Trophoblast cell (in vitro differentiated cells and primary cell): ENCODE measurements around the gene KLHL36.
"Not testable (repeated sequence)": the region's sequence is repeated elsewhere in the genome, so short reads cannot be mapped to it uniquely, and the experiment has no call there.

Source experiments
- DNase-seq, 2 donors: peaks; one replicate each; pipeline ENCODE4 v3.0.0-alpha.2; 2016
- H2AFZ ChIP-seq: 2 replicates; pipeline ENCODE4 v1.6.1; 2013; ENCODE audit warnings: low read length, moderate library complexity, mild to moderate bottlenecking; ENCODE audit not compliant: insufficient read depth, poor library complexity
- H2AK5ac ChIP-seq: 2 replicates; pipeline ENCODE4 v1.6.1; 2013; ENCODE audit warnings: mild to moderate bottlenecking, low read length
- H2BK120ac ChIP-seq: 2 replicates; pipeline ENCODE4 v1.6.1; 2013; ENCODE audit warnings: low read length, mild to moderate bottlenecking, moderate library complexity; ENCODE audit not compliant: insufficient read depth, poor library complexity
- H2BK12ac ChIP-seq: 2 replicates; pipeline ENCODE4 v1.6.1; 2013; ENCODE audit warnings: mild to moderate bottlenecking, low read length, moderate library complexity
- H2BK5ac ChIP-seq: 2 replicates; pipeline ENCODE4 v1.6.1; 2013; ENCODE audit warnings: low read length, low read depth, moderate library complexity, mild to moderate bottlenecking; ENCODE audit not compliant: poor library complexity
- H3K14ac ChIP-seq: 2 replicates; pipeline ENCODE4 v1.6.1; 2013; ENCODE audit warnings: mild to moderate bottlenecking, low read length
- H3K18ac ChIP-seq: 2 replicates; pipeline ENCODE4 v1.6.1; 2013; ENCODE audit warnings: mild to moderate bottlenecking, low read length
- H3K23ac ChIP-seq: 2 replicates; pipeline ENCODE4 v1.6.1; 2013; ENCODE audit warnings: low read length
- H3K27ac ChIP-seq: 2 replicates; pipeline ENCODE4 v1.5.1; 2013; ENCODE audit warnings: low read depth, mild to moderate bottlenecking, inconsistent platforms, low read length, moderate library complexity
- H3K27me3 ChIP-seq: 2 replicates; pipeline ENCODE4 v1.6.1; 2013; ENCODE audit warnings: inconsistent platforms, mild to moderate bottlenecking, low read length, moderate library complexity; ENCODE audit not compliant: insufficient read depth
- H3K36me3 ChIP-seq, 2 experiments: 1 replicate in 1 of 2; 2 replicates in 1 of 2; pipeline ENCODE4 v1.6.1; 2013; ENCODE audit warnings: low read length in 2 of 2, mild to moderate bottlenecking in 2 of 2, moderate library complexity in 1 of 2; ENCODE audit not compliant: insufficient read depth in 2 of 2, control insufficient read depth in 1 of 2
- H3K4ac ChIP-seq: 2 replicates; pipeline ENCODE4 v1.6.1; 2013; ENCODE audit warnings: low read depth, mild to moderate bottlenecking, low read length, moderate library complexity
- H3K4me1 ChIP-seq, 2 experiments: 1 replicate in 1 of 2; 2 replicates in 1 of 2; pipeline ENCODE4 v1.6.1; 2013; ENCODE audit warnings: low read length in 2 of 2, mild to moderate bottlenecking in 2 of 2, moderate library complexity in 1 of 2; ENCODE audit not compliant: insufficient read depth in 2 of 2, control insufficient read depth in 1 of 2
- H3K4me2 ChIP-seq: 2 replicates; pipeline ENCODE4 v1.6.1; 2013; ENCODE audit warnings: inconsistent platforms, mild to moderate bottlenecking, low read length, moderate library complexity
- H3K4me3 ChIP-seq: 2 replicates; pipeline ENCODE4 v1.5.1; 2013; ENCODE audit warnings: mild to moderate bottlenecking, low read depth, low read length, inconsistent platforms
- H3K79me1 ChIP-seq: one replicate; pipeline ENCODE4 v1.6.1; 2013; ENCODE audit warnings: low read length
- H3K79me2 ChIP-seq: 2 replicates; pipeline ENCODE4 v1.6.1; 2013; ENCODE audit warnings: low read length, mild to moderate bottlenecking; ENCODE audit not compliant: control insufficient read depth, insufficient read depth, poor library complexity
- H3K9ac ChIP-seq: 2 replicates; pipeline ENCODE4 v1.6.1; 2013; ENCODE audit warnings: mild to moderate bottlenecking, low read length
- H3K9me3 ChIP-seq: 2 replicates; pipeline ENCODE4 v1.6.1; 2013; ENCODE audit warnings: low read depth, mild to moderate bottlenecking, control low read depth, inconsistent platforms, low read length; ENCODE audit not compliant: insufficient read depth
- H4K12ac ChIP-seq: 2 replicates; pipeline ENCODE4 v1.6.1; 2013; ENCODE audit warnings: low read depth, mild to moderate bottlenecking, low read length, moderate library complexity
- H4K8ac ChIP-seq: 2 replicates; pipeline ENCODE4 v1.6.1; 2013; ENCODE audit warnings: low read depth, mild to moderate bottlenecking, low read length, moderate library complexity
- H4K91ac ChIP-seq: one replicate; pipeline ENCODE4 v1.6.1; 2013; ENCODE audit warnings: low read depth, mild to moderate bottlenecking, low read length, moderate library complexity
- WGBS: extraction: QIAGEN DNeasy Blood & Tissue Kit; methylation state at CpG from one replicate; pipeline ENCODE4 v1.1.7; 2013; ENCODE audit warnings: missing lambda C conversion rate; ENCODE audit not compliant: insufficient read length, insufficient coverage; ENCODE audit errors: extremely low coverage; 5-methylcytosine and 5-hydroxymethylcytosine counted together

Gene KLHL36

DNA sequence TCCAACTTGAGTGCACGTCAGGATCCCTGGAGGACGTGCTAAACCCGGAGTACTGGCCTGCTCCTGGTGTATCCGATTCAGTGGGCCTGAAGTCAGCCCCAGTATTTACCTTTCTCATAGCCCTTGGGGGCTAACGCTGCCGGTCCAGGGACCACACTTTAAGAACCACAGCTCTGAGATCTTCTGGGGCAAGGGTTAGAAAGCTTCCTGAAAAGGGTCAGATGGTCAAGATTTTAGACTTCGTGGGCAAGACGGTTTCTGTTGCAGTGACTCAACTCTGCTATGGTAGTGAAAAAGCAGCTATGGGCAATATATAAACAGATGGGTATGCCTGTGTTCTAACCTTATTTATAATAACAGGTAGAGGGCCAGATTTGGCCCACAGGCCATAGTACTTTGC, 36.9 kb downstream of the KLHL36 start:
- Histone ChIP-seq H3K4me3 (no peak overlapping the region), H2BK5ac (no peak overlapping the region), H3K4ac (no peak overlapping the region), H2AFZ (no peak overlapping the region), H2BK12ac (no peak overlapping the region), H4K12ac (no peak overlapping the region), H3K79me2 (no peaks in the 10 kb centered on the region), H2BK120ac (no peak overlapping the region), H2AK5ac (no peak overlapping the region), H3K9ac (no peak overlapping the region), H3K14ac (no peak overlapping the region), H3K9me3 (no peaks in the 10 kb centered on the region), H3K27me3 (no peaks in the 10 kb centered on the region), H3K4me1 (peaks cover 0 to 3% of the 10 kb centered on the region in 2 experiments), H3K4me2 (no peak overlapping the region), H4K91ac (no peak overlapping the region), H3K36me3 (no peaks in the 10 kb centered on the region), H4K8ac (no peak overlapping the region), H3K79me1 (no peaks in the 10 kb centered on the region), H3K18ac (no peak overlapping the region), H3K23ac (no peak overlapping the region), H3K27ac (no peak overlapping the region)
- WGBS = no CpG with 5 or more reads among the region's 8 CpGs
- no peak for DNase-seq

GRCh38 chr16:84686707-84687298, 38.5 kb downstream of the KLHL36 start:
- Histone ChIP-seq H2AFZ (no peak overlapping the region), H2BK5ac (no peak overlapping the region), H3K4ac (no peak overlapping the region), H2AK5ac (peak overlapping the region; percentile 81), H4K8ac (peak overlapping the region; percentile 31), H3K18ac (no peak overlapping the region), H2BK120ac (no peak overlapping the region), H3K36me3 (no peaks in the 10 kb centered on the region), H3K27ac (no peak overlapping the region), H2BK12ac (no peak overlapping the region), H4K12ac (no peak overlapping the region), H3K9ac (no peak overlapping the region), H3K23ac (no peak overlapping the region), H3K9me3 (no peaks in the 10 kb centered on the region), H3K79me1 (no peaks in the 10 kb centered on the region), H3K4me1 (peaks cover 0 to 3% of the 10 kb centered on the region in 2 experiments), H3K79me2 (no peaks in the 10 kb centered on the region), H3K4me3 (no peak overlapping the region), H3K14ac (no peak overlapping the region), H4K91ac (no peak overlapping the region), H3K4me2 (no peak overlapping the region), H3K27me3 (no peaks in the 10 kb centered on the region)
- no CpG with 5 or more reads among the region's 6 CpGs for WGBS
- no peak for DNase-seq

DNA sequence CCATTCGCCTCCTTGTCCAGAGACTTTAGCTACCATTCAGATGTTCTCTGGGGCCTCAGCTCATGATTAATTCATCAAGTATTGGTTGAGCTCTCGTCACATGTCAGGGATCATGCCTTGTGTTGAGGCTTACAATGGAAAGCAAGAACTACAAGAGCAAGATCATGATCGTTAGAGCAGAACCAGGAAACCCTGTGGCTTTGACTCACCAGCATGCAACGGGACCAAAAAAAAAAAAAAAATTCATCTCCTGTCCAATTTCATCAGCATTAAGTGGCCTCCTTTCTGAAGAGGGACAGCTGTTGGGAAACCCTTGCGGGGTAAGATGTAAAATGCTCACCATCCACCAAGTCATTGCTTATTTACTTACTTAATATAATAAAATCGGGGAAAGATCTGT, 39.4 kb downstream of the KLHL36 start:
- Histone ChIP-seq H4K91ac (no peak overlapping the region), H2BK5ac (no peak overlapping the region), H3K4me1 (peaks cover 0 to 3% of the 10 kb centered on the region in 2 experiments), H2BK12ac (no peak overlapping the region), H3K4ac (no peak overlapping the region), H2BK120ac (no peak overlapping the region), H3K36me3 (no peaks in the 10 kb centered on the region), H2AK5ac (no peak overlapping the region), H3K79me1 (no peaks in the 10 kb centered on the region), H3K9ac (no peak overlapping the region), H4K12ac (no peak overlapping the region), H3K23ac (no peak overlapping the region), H3K27ac (no peak overlapping the region), H3K9me3 (no peaks in the 10 kb centered on the region), H4K8ac (no peak overlapping the region), H3K4me2 (no peak overlapping the region), H3K4me3 (no peak overlapping the region), H3K79me2 (no peaks in the 10 kb centered on the region), H3K27me3 (no peaks in the 10 kb centered on the region), H2AFZ (no peak overlapping the region), H3K14ac (no peak overlapping the region), H3K18ac (no peak overlapping the region)
- WGBS = no CpG with 5 or more reads among the region's 6 CpGs
- peak in 1 of 2 donors; percentile 29 for DNase-seq

GRCh38 chr16:84688163-84688562, 39.9 kb downstream of the KLHL36 start:
- not testable (repeated sequence) for H2AK5ac ChIP-seq, H2BK12ac ChIP-seq, H3K79me1 ChIP-seq, H2AFZ ChIP-seq, H3K18ac ChIP-seq, H3K4ac ChIP-seq, H3K9ac ChIP-seq, H4K91ac ChIP-seq, H3K4me2 ChIP-seq, H3K9me3 ChIP-seq, H3K4me1 ChIP-seq, H2BK120ac ChIP-seq, H4K8ac ChIP-seq, H3K4me3 ChIP-seq, H4K12ac ChIP-seq, H3K36me3 ChIP-seq, H3K27ac ChIP-seq, DNase-seq, H3K14ac ChIP-seq, H3K23ac ChIP-seq, H3K79me2 ChIP-seq, H3K27me3 ChIP-seq, H2BK5ac ChIP-seq
- WGBS = no CpG with 5 or more reads among the region's 4 CpGs
